ENCODE results near the gene NGB.
"Not testable (repeated sequence)": the region's sequence is repeated elsewhere in the genome, so short reads cannot be mapped to it uniquely, and the experiment has no call there.

The NGB gene

GRCh38 chr14:77290705-77291104 is 19.7 kb upstream of the NGB start:
- no peak for DNase-seq

- DNase-seq, result no peak
These were observed 15.6 kb upstream of the NGB start for GRCh38 chr14:77286576-77286975.

GRCh38 chr14:77284466-77284865 is 13.5 kb upstream of the NGB start:
- no peak for DNase-seq

GRCh38 chr14:77284066-77284465 is 13.1 kb upstream of the NGB start:
- DNase-seq, result no peak

- no peak for DNase-seq
These were observed 10.9 kb upstream of the NGB start for GRCh38 chr14:77281852-77282410.

- DNase-seq, result not testable (repeated sequence)
These were observed 9.9 kb upstream of the NGB start for GRCh38 chr14:77280921-77281320.

- DNase-seq, result no peak
These were observed 8.7 kb upstream of the NGB start for GRCh38 chr14:77279719-77280118.

- no peak for DNase-seq
These were observed 7.6 kb upstream of the NGB start for GRCh38 chr14:77278461-77279230.

- DNase-seq, result no peak
These were observed 6.0 kb upstream of the NGB start for GRCh38 chr14:77276959-77277358.

GRCh38 chr14:77276295-77276935 is 5.4 kb upstream of the NGB start:
- DNase-seq, result no peak

GRCh38 chr14:77275601-77276017 is 4.6 kb upstream of the NGB start:
- DNase-seq, result no peak

- DNase-seq, result no peak
These were observed 4.1 kb upstream of the NGB start for GRCh38 chr14:77275041-77275580.

GRCh38 chr14:77273796-77274195 is 2.8 kb upstream of the NGB start:
- no peak for DNase-seq

- no peak for DNase-seq
These were observed 1.3 kb upstream of the NGB start for GRCh38 chr14:77272261-77272660.

- DNase-seq, result no peak
These were observed 469 bp downstream of the NGB start for GRCh38 chr14:77270361-77271112.

GRCh38 chr14:77268989-77269600 is 1.9 kb downstream of the NGB start:
- no peak for DNase-seq

GRCh38 chr14:77267937-77268699 is 2.9 kb downstream of the NGB start:
- no peak for DNase-seq

GRCh38 chr14:77266336-77266735 is 4.7 kb downstream of the NGB start:
- DNase-seq, result no peak

- no peak for DNase-seq
These were observed 5.3 kb downstream of the NGB start for GRCh38 chr14:77265561-77266335.

- no peak for DNase-seq
These were observed 5.9 kb downstream of the NGB start for GRCh38 chr14:77265187-77265515.

GRCh38 chr14:77264466-77265186 is 6.4 kb downstream of the NGB start:
- DNase-seq, result no peak
